Measurements from ENCODE around the gene PITPNM1.

- 0 out of 2 replicates have a peak, but pooled peaks have one; percentile 40 for TF ChIP-seq ZFX (IDR thresholded peaks at IDR 0.05)
- no peak for TF ChIP-seq CTCF (conservative IDR thresholded peaks at IDR 0.05)
Measured at GRCh38 chr11:67464411-67465188, 40.6 kb downstream of the PITPNM1 start.
